GM12878 (cell line): ENCODE measurements around the gene ANKHD1. TPM values are rescaled to one million over a fixed set of nuclear protein-coding genes. Genes with fewer than 3 reads are reported as not detected.

Source experiments
- ATAC-seq: fragments of 200-7000 bp; cut with Tn5 transposase; 3 replicates; pipeline ENCODE4 v1.9.1; 2020; ENCODE audit warnings: mild to moderate bottlenecking, moderate library complexity
- BruUV-seq: library from RNA; stranded (reverse); fragments of 400-500 nt; replicated peaks from 2 replicates; lab custom pipeline; 2021; lab: Mats Ljungman, UMichigan
- CTCF ChIA-PET: fragments of 300-600 bp; sonication (Branson Sonifier 250); formaldehyde crosslinking; extraction: SDS; loops from one replicate; lab custom pipeline; 2021; ENCODE audit warnings: inconsistent platforms; lab: Yijun Ruan, JAX
- POLR2A ChIA-PET: fragments of 350-600 bp; formaldehyde crosslinking; extraction: SDS; loops from one replicate; lab custom pipeline; 2021; ENCODE audit warnings: inconsistent platforms; lab: Charles Lee
- RAD21 ChIA-PET: fragments of 300-600 bp; sonication (Branson Sonifier 250); formaldehyde crosslinking; loops from one replicate; lab custom pipeline; 2023; ENCODE audit warnings: antibody characterized with exemption; ENCODE audit not compliant: unreplicated experiment; lab: Charles Lee
- SMC1A ChIA-PET: fragments of 300-600 bp; sonication (Branson Sonifier 250); formaldehyde crosslinking; loops from one replicate; lab custom pipeline; 2023; ENCODE audit not compliant: unreplicated experiment, uncharacterized antibody; lab: Charles Lee
- DNase-seq: peaks from one replicate; pipeline ENCODE4 v3.0.0-alpha.2; 2011; ENCODE audit warnings: low read depth, low spot score
- FAIRE-seq: peaks from 3 replicates; lab custom pipeline; 2011; peaks lifted over from hg19 to GRCh38; lab: Jason Lieb, UNC
- H2AFZ ChIP-seq: 2 replicates; pipeline ENCODE4 v1.6.0; 2011; ENCODE audit warnings: low read depth, low read length, control low read depth; ENCODE audit not compliant: control insufficient read depth
- H3K27ac ChIP-seq: 2 replicates; pipeline ENCODE4 v1.5.1; 2011; ENCODE audit warnings: control low read depth; ENCODE audit not compliant: control insufficient read depth, insufficient read depth
- H3K27me3 ChIP-seq, 2 experiments: replicated peaks in 1 of 2; 2 replicates each; pipeline versions ENCODE4 v1.6.0 to v1.6.1; 2011; ENCODE audit warnings: low read length in 1 of 2; ENCODE audit not compliant: control insufficient read depth in 2 of 2, insufficient read depth in 2 of 2
- H3K36me3 ChIP-seq, 2 experiments: 2 replicates each; pipeline ENCODE4 v1.5.1; 2011; ENCODE audit warnings: low read length in 1 of 2; ENCODE audit not compliant: control insufficient read depth in 2 of 2, insufficient read depth in 2 of 2
- H3K4me1 ChIP-seq: 2 replicates; pipeline ENCODE4 v1.6.1; 2011; ENCODE audit warnings: mild to moderate bottlenecking, low read length, moderate library complexity, mixed read lengths; ENCODE audit not compliant: control insufficient read depth, insufficient read depth
- H3K4me2 ChIP-seq: 2 replicates; pipeline ENCODE4 v1.6.0; 2011; ENCODE audit warnings: control low read depth; ENCODE audit not compliant: control insufficient read depth, insufficient read depth
- H3K4me3 ChIP-seq: fragments of 200-600 bp; sonication (generic); 2 replicates; pipeline ENCODE4 v1.5.1; 2016
- H3K79me2 ChIP-seq: 2 replicates; pipeline ENCODE4 v1.6.0; 2011; ENCODE audit warnings: low read length; ENCODE audit not compliant: control insufficient read depth, insufficient read depth
- H3K9ac ChIP-seq: 2 replicates; pipeline ENCODE4 v1.8.0; 2011; ENCODE audit warnings: low read length, control low read depth, mixed read lengths; ENCODE audit not compliant: control insufficient read depth, insufficient read depth
- H3K9me3 ChIP-seq: replicated peaks from 3 replicates; pipeline ENCODE4 v1.5.1; 2011; ENCODE audit warnings: mild to moderate bottlenecking, low read length; ENCODE audit not compliant: control insufficient read depth, insufficient read depth
- H4K20me1 ChIP-seq: 2 replicates; pipeline ENCODE4 v1.6.0; 2011; ENCODE audit not compliant: control insufficient read depth, insufficient read depth
- EGR1 ChIP-seq, 2 experiments: IDR thresholded peaks; 1 replicate in 1 of 2; 2 replicates in 1 of 2; pipeline ENCODE4 v1.6.1; 2011 to 2012; ENCODE audit warnings: low read depth in 2 of 2, low read length in 2 of 2, borderline replicate concordance in 1 of 2, mild to moderate bottlenecking in 1 of 2, moderate library complexity in 1 of 2
- FOS ChIP-seq: IDR thresholded peaks from 3 replicates; pipeline ENCODE4 v1.6.1; 2011; ENCODE audit warnings: borderline replicate concordance; ENCODE audit not compliant: insufficient read length; ENCODE audit errors: extremely low read depth
- HCFC1 ChIP-seq: fragments of 150-350 bp; IDR thresholded peaks from 2 replicates; pipeline ENCODE4 v1.6.1; 2014; ENCODE audit warnings: low read length
- PAX5 ChIP-seq: IDR thresholded peaks from 2 replicates; pipeline ENCODE4 v1.6.1; 2011; ENCODE audit warnings: low read depth, low read length, borderline replicate concordance
- SMAD5 ChIP-seq: IDR thresholded peaks from 2 replicates; pipeline ENCODE4 v1.6.1; 2016; ENCODE audit warnings: antibody characterized with exemption, low read depth
- STAT1 ChIP-seq: fragments of 450-650 bp; conservative IDR thresholded peaks from 2 replicates; pipeline ENCODE4 v1.6.1; 2014; ENCODE audit warnings: antibody characterized with exemption, mild to moderate bottlenecking
- WGBS: methylation state at CpG from one replicate; pipeline ENCODE4 v1.1.6; 2016; ENCODE audit warnings: low lambda C conversion rate; ENCODE audit not compliant: insufficient replicate concordance, insufficient coverage; ENCODE audit errors: missing lambda C conversion rate; 5-methylcytosine and 5-hydroxymethylcytosine counted together
- in situ Hi-C: fragments of 300-500 bp; cut with MboI; formaldehyde crosslinking; loops from 9 replicates; pipeline ENCODE4 v1.14.3; 2018; ENCODE audit warnings: mixed read lengths
- intact Hi-C: fragments of 100-400 bp; cut with micrococcal nuclease; formaldehyde crosslinking; loops from one replicate; pipeline ENCODE4 v1.14.2; 2022; ENCODE audit not compliant: unreplicated experiment
- polyA plus RNA-seq, 11 experiments: library from polyadenylated mRNA; depleted of rRNA in 4 of 11; unstranded in 6 of 11; stranded (reverse) in 5 of 11; fragments of >200 nt; fragmentation: Nextera tagmentation in 4 of 11; fragmentation: Illumina TruSeq in 1 of 11; extraction: Ambion mirVana in 4 of 11; extraction: Trizol in 1 of 11; gene quantifications; 1 replicate in 1 of 11; 2 replicates in 10 of 11; pipeline versions ENCODE4 v1.2.1 to v1.2.3, GENCODE V29; 2011 to 2016; ENCODE audit warnings: inconsistent platforms in 2 of 11, missing spikeins in 2 of 11, low read depth in 1 of 11
- total RNA-seq, 4 experiments: library from RNA; depleted of rRNA in 3 of 4; stranded (reverse); fragments of >200 nt in 3 of 4; fragmentation: Illumina TruSeq in 1 of 4; extraction: Trizol in 1 of 4; gene quantifications; 2 replicates each; pipeline versions ENCODE4 v1.2.1 to v1.2.3, GENCODE V29; 2013 to 2021
- TF ChIP-seq, protein P1 (sequence below): fragments of 450-650 bp; IDR thresholded peaks from 2 replicates; pipeline ENCODE4 v1.6.1; 2016; ENCODE audit warnings: mild to moderate bottlenecking
- TF ChIP-seq, protein P2 (sequence below): fragments of 450-650 bp; formaldehyde crosslinking; IDR thresholded peaks from 2 replicates; pipeline ENCODE4 v1.4.0; 2022; ENCODE audit warnings: mild to moderate bottlenecking, moderate library complexity

ANKHD1 gene
- total and polyA plus RNA-seq, 10 of the 15 experiments (the other 5 are each of a cell fraction or from before 2014, with no cell fraction given): 31.6 to 96.8 (median 74.3) TPM

DNA sequence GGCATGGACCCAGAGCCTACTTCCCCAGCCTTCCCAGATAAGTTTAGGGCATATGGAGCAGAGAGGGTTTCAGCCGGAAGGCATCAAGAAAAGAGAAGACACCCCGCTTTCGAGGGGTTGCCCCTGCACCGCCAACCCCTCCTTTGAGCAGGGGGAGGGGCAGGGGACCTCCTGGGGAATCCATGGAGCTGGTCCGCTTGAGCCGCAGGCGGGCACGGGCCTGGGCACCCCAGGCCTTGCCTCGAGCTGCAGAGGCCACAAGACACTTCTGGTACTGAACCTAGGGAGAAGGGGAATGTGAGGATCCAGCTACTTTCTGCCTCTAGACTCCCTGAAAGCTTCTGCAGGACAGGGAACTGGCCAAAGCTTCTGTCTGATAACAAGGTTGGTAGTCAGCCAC, 156.9 kb downstream of the ANKHD1 start:
- ChIA-PET SMC1A (interaction anchor here (0.7 to 2.5 kb wide), 3 partner anchors 8 to 64 kb away, joined by 3 to 11 read pairs (median 5); partner anchors contain the start of gene EIF4EBP3), POLR2A (interaction anchor here (1.0 to 3.6 kb wide), 5 partner anchors 11 to 160 kb away, joined by 3 to 22 read pairs (median 8); partner anchors contain the start of genes ANKHD1, EIF4EBP3, IK and NDUFA2), CTCF (no interaction called here), RAD21 (interaction anchor here (1.1 to 1.2 kb wide), 2 partner anchors 10 to 11 kb away, joined by 3 to 4 read pairs; partner anchors contain the start of gene EIF4EBP3)
- H2AFZ ChIP-seq: no peak overlapping the region
- no peak overlapping the region for H3K4me3 ChIP-seq
- 100% methylated on average over 5 of the region's 9 CpGs for WGBS
- no peak for FAIRE-seq
- in situ Hi-C loops: no loop called here
- TF ChIP-seq FOS (no peak), EGR1 (IDR thresholded peaks at IDR 0.05; ENCODE audit: borderline replicate concordance in 1 of 2, low read depth in 2 of 2, low read length in 2 of 2) (no peak), STAT1 (no peak), SMAD5 (no peak), HCFC1 (no peak), PAX5 (no peak)
- TF ChIP-seq, protein P1, sequence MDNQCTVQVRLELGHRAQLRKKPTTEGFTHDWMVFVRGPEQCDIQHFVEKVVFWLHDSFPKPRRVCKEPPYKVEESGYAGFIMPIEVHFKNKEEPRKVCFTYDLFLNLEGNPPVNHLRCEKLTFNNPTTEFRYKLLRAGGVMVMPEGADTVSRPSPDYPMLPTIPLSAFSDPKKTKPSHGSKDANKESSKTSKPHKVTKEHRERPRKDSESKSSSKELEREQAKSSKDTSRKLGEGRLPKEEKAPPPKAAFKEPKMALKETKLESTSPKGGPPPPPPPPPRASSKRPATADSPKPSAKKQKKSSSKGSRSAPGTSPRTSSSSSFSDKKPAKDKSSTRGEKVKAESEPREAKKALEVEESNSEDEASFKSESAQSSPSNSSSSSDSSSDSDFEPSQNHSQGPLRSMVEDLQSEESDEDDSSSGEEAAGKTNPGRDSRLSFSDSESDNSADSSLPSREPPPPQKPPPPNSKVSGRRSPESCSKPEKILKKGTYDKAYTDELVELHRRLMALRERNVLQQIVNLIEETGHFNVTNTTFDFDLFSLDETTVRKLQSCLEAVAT: no peak
- TF ChIP-seq, protein P2, sequence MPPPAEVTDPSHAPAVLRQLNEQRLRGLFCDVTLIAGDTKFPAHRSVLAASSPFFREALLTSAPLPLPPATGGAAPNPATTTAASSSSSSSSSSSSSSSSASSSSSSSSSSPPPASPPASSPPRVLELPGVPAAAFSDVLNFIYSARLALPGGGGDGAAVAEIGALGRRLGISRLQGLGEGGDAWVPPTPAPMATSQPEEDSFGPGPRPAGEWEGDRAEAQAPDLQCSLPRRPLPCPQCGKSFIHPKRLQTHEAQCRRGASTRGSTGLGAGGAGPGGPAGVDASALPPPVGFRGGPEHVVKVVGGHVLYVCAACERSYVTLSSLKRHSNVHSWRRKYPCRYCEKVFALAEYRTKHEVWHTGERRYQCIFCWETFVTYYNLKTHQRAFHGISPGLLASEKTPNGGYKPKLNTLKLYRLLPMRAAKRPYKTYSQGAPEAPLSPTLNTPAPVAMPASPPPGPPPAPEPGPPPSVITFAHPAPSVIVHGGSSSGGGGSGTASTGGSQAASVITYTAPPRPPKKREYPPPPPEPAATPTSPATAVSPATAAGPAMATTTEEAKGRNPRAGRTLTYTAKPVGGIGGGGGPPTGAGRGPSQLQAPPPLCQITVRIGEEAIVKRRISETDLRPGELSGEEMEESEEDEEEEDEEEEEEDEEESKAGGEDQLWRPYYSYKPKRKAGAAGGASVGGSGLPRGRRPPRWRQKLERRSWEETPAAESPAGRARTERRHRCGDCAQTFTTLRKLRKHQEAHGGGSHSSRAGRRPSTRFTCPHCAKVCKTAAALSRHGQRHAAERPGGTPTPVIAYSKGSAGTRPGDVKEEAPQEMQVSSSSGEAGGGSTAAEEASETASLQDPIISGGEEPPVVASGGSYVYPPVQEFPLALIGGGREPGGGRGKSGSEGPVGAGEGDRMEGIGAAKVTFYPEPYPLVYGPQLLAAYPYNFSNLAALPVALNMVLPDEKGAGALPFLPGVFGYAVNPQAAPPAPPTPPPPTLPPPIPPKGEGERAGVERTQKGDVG (CRISPR knock-in tag): no peak
- H3K4me2 ChIP-seq: no peak overlapping the region
- no peaks in the 10 kb centered on the region for H4K20me1 ChIP-seq
- H3K9ac ChIP-seq: no peak overlapping the region
- no peaks in the 10 kb centered on the region for H3K27me3 ChIP-seq
- no TSS peak for BruUV-seq
- peaks cover 42% of the 10 kb centered on the region for H3K79me2 ChIP-seq
- peaks cover 22% of the 10 kb centered on the region for H3K4me1 ChIP-seq
- intact Hi-C loops: no loop called here
- DNase-seq: no peak
- H3K36me3 ChIP-seq: peaks cover 0 to 4% of the 10 kb centered on the region in 2 experiments; a peak in 1 of 4 replicates
- no peak overlapping the region for H3K27ac ChIP-seq
- H3K9me3 ChIP-seq: no peaks in the 10 kb centered on the region
- ATAC-seq: no peak
